Limb (tissue), 2 donors: Measurements from ENCODE around the gene RCOR2.
A peak's percentile ranks its signal among the peaks of the same experiment; 100 is the strongest.

Source experiments
- DNase-seq, 2 donors: peaks; one replicate each; pipeline ENCODE4 v3.0.0-alpha.2; 2016; ENCODE audit errors: extremely low spot score in 2 of 2

Gene RCOR2

GRCh38 chr11:63907808-63908530 is 9.0 kb downstream of the RCOR2 start:
- DNase-seq: no peak

- DNase-seq: no peak
Observed at GRCh38 chr11:63907063-63907462, 9.9 kb downstream of the RCOR2 start.

GRCh38 chr11:63906585-63906984 is 10.4 kb downstream of the RCOR2 start:
- DNase-seq: no peak

- no peak for DNase-seq
Observed at GRCh38 chr11:63906087-63906486, 10.9 kb downstream of the RCOR2 start.

- DNase-seq: no peak
Observed at GRCh38 chr11:63905179-63905578, 11.8 kb downstream of the RCOR2 start.

GRCh38 chr11:63904743-63905142 is 12.2 kb downstream of the RCOR2 start:
- no peak for DNase-seq

GRCh38 chr11:63903884-63904283 is 13.1 kb downstream of the RCOR2 start:
- no peak for DNase-seq

- no peak for DNase-seq
Observed at GRCh38 chr11:63901660-63902059, 15.3 kb downstream of the RCOR2 start.

GRCh38 chr11:63897459-63898146 is 19.4 kb downstream of the RCOR2 start:
- no peak for DNase-seq

GRCh38 chr11:63896071-63896470 is 20.9 kb downstream of the RCOR2 start:
- DNase-seq: no peak

- no peak for DNase-seq
Observed at GRCh38 chr11:63893355-63893754, 23.6 kb downstream of the RCOR2 start.

GRCh38 chr11:63892228-63892627 is 24.7 kb downstream of the RCOR2 start:
- no peak for DNase-seq

- no peak for DNase-seq
Observed at GRCh38 chr11:63890368-63890767, 26.6 kb downstream of the RCOR2 start.

GRCh38 chr11:63889344-63889743 is 27.6 kb downstream of the RCOR2 start:
- no peak for DNase-seq

GRCh38 chr11:63888170-63889086 is 28.5 kb downstream of the RCOR2 start:
- DNase-seq: no peak

- DNase-seq: no peak
Observed at GRCh38 chr11:63887386-63887999, 29.5 kb downstream of the RCOR2 start.

- DNase-seq: no peak
Observed at GRCh38 chr11:63884196-63884932, 32.6 kb downstream of the RCOR2 start.

GRCh38 chr11:63883791-63884190 is 33.2 kb downstream of the RCOR2 start:
- DNase-seq: no peak

GRCh38 chr11:63882555-63883242 is 34.3 kb downstream of the RCOR2 start:
- peak in 1 of 2 donors; percentile 57 for DNase-seq

- DNase-seq: no peak
Observed at GRCh38 chr11:63880403-63880790, 36.6 kb downstream of the RCOR2 start.
